HG03575 (cell line): ENCODE measurements around the gene MCC.

Experiments used
- ATAC-seq: cut with Tn5 transposase; IDR thresholded peaks from one replicate; pipeline ENCODE4 v1.9.1; 2021; ENCODE audit not compliant: unreplicated experiment, insufficient number of reproducible peaks, low FRiP score; ENCODE audit errors: extremely low read depth

MCC gene

GRCh38 chr5:113179156-113179555 is 309.1 kb downstream of the MCC start:
- ATAC-seq = no peak

- ATAC-seq = no peak
These were observed 310.0 kb downstream of the MCC start for GRCh38 chr5:113178073-113178779.

GRCh38 chr5:113177225-113177624 is 311.0 kb downstream of the MCC start:
- no peak for ATAC-seq

GRCh38 chr5:113176734-113177133 is 311.5 kb downstream of the MCC start:
- no peak for ATAC-seq

GRCh38 chr5:113176196-113176595 is 312.1 kb downstream of the MCC start:
- no peak for ATAC-seq

- no peak for ATAC-seq
These were observed 315.9 kb downstream of the MCC start for GRCh38 chr5:113172231-113172826.

- ATAC-seq = no peak
These were observed 316.7 kb downstream of the MCC start for GRCh38 chr5:113171520-113171919.

GRCh38 chr5:113170707-113171106 is 317.5 kb downstream of the MCC start:
- ATAC-seq = no peak

GRCh38 chr5:113169720-113170119 is 318.5 kb downstream of the MCC start:
- ATAC-seq = no peak

GRCh38 chr5:113167985-113168384 is 320.3 kb downstream of the MCC start:
- no peak for ATAC-seq

- no peak for ATAC-seq
These were observed 321.3 kb downstream of the MCC start for GRCh38 chr5:113166852-113167366.

- no peak for ATAC-seq
These were observed 322.0 kb downstream of the MCC start for GRCh38 chr5:113166261-113166660.

- no peak for ATAC-seq
These were observed 324.2 kb downstream of the MCC start for GRCh38 chr5:113164021-113164420.

- no peak for ATAC-seq
These were observed 324.9 kb downstream of the MCC start for GRCh38 chr5:113163328-113163727.

- ATAC-seq = no peak
These were observed 325.5 kb downstream of the MCC start for GRCh38 chr5:113162770-113163169.

GRCh38 chr5:113162208-113162607 is 326.0 kb downstream of the MCC start:
- no peak for ATAC-seq

- ATAC-seq = no peak
These were observed 326.4 kb downstream of the MCC start for GRCh38 chr5:113161806-113162205.

- ATAC-seq = no peak
These were observed 330.4 kb downstream of the MCC start for GRCh38 chr5:113157886-113158285.

GRCh38 chr5:113156271-113156877 is 331.9 kb downstream of the MCC start:
- no peak for ATAC-seq

GRCh38 chr5:113153512-113154097 is 334.6 kb downstream of the MCC start:
- ATAC-seq = no peak
